ENCODE measurements around the gene PDILT. TPM values are rescaled to one million over a fixed set of nuclear protein-coding genes. Genes with fewer than 3 reads are reported as not detected.

Gene PDILT
- total RNA-seq, 3 donors from 2014 or later: not detected

DNA sequence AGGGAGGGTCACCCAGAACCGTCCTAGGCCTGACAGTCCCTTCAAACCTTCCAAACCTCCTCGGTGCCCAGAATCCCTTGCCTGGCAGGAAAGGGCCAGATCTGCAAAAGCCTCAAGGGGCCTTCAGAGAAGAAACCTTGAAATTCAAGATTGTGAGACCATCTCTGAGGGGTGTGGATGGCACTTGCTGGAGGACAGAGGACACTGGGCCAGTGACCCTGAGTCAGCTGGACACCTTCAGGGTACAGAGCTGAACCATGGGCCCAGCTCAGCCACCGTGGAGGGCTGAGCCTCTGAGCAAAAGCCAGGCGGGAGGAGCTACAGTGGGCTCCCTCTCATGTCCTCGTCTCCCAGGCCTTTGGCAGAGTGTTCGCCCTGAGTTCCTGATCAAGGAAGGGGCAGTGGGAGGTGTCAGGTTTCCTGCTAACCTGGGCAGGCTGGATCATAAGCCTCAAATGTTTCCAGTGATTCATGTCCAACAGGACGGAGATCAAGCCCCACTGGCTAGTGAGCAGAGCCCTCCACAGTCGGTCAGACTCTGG is 3.0 kb downstream of the PDILT start:
- Histone ChIP-seq H3K4me1 (no peaks in the 10 kb centered on the region), H3K27me3 (no peaks in the 10 kb centered on the region), H3K9me3 (no peaks in the 10 kb centered on the region), H3K4me3 (no peak overlapping the region), H3K27ac (no peak overlapping the region), H3K36me3 (no peaks in the 10 kb centered on the region)
- TF ChIP-seq CTCF (IDR thresholded peaks at IDR 0.05): no peak
- TF ChIP-seq POLR2A (IDR thresholded peaks at IDR 0.05): no peak
- no peak for TF ChIP-seq POLR2AphosphoS5 (IDR thresholded peaks at IDR 0.05)
- intact Hi-C loops (cut with DNase I; ENCODE audit: low total_unique reads): no loop called here
- DNase-seq (ENCODE audit: low spot score in 2 of 2): no peak

DNA sequence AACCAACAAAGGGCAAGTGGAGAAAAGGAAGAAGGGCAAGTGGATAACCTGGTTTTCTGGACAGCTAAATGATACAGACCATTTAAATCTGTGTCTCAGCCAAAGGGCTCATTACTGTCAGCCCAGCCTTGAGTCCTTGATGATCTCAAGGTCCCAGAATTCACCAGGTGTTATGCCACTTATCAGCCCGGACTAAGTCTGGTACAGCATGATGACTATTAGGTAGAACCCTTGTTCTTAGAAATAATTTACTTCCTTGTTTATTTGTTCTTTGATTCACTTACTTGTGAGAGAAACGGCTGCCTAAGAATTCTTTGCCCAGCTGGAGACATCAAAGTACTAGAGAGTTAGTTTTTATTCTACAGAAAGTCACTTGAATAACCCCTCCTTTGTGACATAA is 3.5 kb downstream of the PDILT start:
- H3K27ac ChIP-seq: no peak overlapping the region
- TF ChIP-seq POLR2AphosphoS5 (IDR thresholded peaks at IDR 0.05) (no peak), POLR2A (IDR thresholded peaks at IDR 0.05) (no peak), CTCF (IDR thresholded peaks at IDR 0.05) (no peak)
- no peaks in the 10 kb centered on the region for H3K4me1 ChIP-seq
- no peaks in the 10 kb centered on the region for H3K9me3 ChIP-seq
- no peaks in the 10 kb centered on the region for H3K36me3 ChIP-seq
- H3K27me3 ChIP-seq: no peaks in the 10 kb centered on the region
- no peak for DNase-seq (ENCODE audit: low spot score in 2 of 2)
- no peak overlapping the region for H3K4me3 ChIP-seq
- intact Hi-C loops (cut with DNase I; ENCODE audit: low total_unique reads): no loop called here

DNA sequence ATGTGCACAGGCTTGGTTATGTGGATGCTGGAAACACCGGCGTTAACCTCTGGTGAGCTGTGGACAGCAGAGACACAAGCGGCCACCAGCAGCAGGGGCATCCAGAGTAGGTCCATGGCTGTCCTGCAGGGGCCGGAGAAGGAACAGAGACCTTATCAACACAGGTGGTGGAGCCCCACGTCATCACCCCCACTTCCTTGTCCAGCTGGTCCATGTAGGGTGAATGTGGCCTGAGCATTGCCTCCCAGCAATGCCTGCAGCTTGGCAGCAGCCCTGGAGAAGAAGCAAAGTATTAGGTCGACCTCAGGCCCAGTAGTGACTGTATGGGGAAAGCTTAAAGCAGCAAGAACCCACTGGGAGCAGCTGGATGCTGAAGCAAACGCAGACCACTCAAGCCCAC is 5.4 kb downstream of the PDILT start:
- Histone ChIP-seq H3K27ac (no peak overlapping the region), H3K4me3 (no peak overlapping the region), H3K9me3 (no peaks in the 10 kb centered on the region), H3K36me3 (no peaks in the 10 kb centered on the region), H3K27me3 (no peaks in the 10 kb centered on the region), H3K4me1 (no peaks in the 10 kb centered on the region)
- DNase-seq (ENCODE audit: low spot score in 2 of 2): no peak
- TF ChIP-seq POLR2AphosphoS5 (IDR thresholded peaks at IDR 0.05): no peak
- TF ChIP-seq POLR2A (IDR thresholded peaks at IDR 0.05): no peak
- TF ChIP-seq CTCF (IDR thresholded peaks at IDR 0.05): no peak
- intact Hi-C loops (cut with DNase I; ENCODE audit: low total_unique reads): no loop called here

DNA sequence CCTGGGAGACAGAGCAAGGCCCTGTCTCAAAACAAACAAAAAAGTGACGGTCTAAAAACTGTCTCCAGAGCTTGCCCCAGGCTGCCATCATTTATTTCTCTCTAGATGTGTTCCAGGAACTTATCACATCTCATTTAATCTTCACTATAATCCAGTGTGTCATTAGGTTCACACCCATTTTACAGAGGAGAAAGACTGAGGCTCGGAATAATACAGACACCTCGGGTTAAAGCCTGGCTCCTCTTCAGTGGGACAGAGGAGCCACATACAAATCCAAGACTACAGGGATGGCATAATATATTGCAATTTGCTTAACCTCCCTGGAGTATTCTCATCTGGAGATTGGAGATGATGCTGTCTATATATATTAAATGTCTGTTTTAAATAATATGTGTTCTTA is 5.9 kb downstream of the PDILT start:
- H3K4me1 ChIP-seq: no peaks in the 10 kb centered on the region
- H3K9me3 ChIP-seq: no peaks in the 10 kb centered on the region
- no peaks in the 10 kb centered on the region for H3K27me3 ChIP-seq
- no peak overlapping the region for H3K4me3 ChIP-seq
- H3K27ac ChIP-seq: no peak overlapping the region
- H3K36me3 ChIP-seq: no peaks in the 10 kb centered on the region
- intact Hi-C loops (cut with DNase I; ENCODE audit: low total_unique reads): no loop called here
- no peak for DNase-seq (ENCODE audit: low spot score in 2 of 2)
- TF ChIP-seq POLR2A (IDR thresholded peaks at IDR 0.05) (no peak), CTCF (IDR thresholded peaks at IDR 0.05) (no peak)

GRCh38 chr16:20397468-20398074 is 7.0 kb downstream of the PDILT start:
- TF ChIP-seq POLR2A (IDR thresholded peaks at IDR 0.05) (no peak), CTCF (IDR thresholded peaks at IDR 0.05) (no peak), POLR2AphosphoS5 (IDR thresholded peaks at IDR 0.05) (no peak)
- no peak for DNase-seq (ENCODE audit: low spot score in 2 of 2)
- Histone ChIP-seq H3K9me3 (no peaks in the 10 kb centered on the region), H3K4me1 (no peaks in the 10 kb centered on the region), H3K36me3 (no peaks in the 10 kb centered on the region), H3K27me3 (no peaks in the 10 kb centered on the region), H3K27ac (no peak overlapping the region), H3K4me3 (no peak overlapping the region)
- intact Hi-C loops (cut with DNase I; ENCODE audit: low total_unique reads): no loop called here
